Measurements from ENCODE around the gene PLIN1.

DNA sequence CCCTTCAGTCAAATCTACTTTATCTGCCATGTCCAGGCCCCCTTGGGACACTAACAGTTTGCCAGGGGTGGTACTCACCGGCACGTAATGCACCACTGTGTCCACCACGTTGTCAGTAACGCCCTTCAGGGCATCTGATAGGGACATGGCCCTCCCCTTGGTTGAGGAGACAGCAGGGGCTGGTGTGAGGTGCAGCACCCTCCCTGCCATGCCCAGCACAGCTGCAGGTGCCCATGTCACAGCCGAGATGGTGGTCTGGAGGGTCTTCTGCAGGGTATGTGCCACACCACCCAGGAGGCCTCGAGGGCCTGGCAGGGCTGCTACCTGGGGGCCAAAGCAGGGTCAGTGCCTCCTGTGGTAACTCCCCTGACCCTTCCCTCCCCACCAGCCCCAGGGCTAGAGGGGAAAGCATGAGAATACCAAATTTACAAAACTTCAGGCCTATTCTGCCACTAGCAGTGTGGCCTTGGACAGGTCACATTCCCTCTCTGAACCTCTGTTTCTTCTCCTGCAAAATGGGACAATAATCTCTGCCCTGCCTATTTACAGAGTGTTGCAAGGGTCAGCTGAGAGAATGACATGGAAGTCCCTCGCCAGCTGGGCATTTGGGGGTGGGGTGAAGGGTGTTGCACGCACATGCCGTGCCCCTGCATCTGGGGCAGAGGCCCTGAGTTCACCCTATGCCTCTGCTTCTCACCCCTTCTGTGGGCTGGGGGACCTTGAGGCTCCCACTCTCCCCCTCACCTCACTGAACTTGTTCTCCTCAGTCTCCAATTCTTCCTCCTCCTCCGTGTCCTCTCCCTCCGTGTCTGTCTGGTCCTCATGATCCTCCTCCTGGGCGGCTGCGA is 12.1 kb downstream of the PLIN1 start:
- TF ChIP-seq GATA2 (IDR thresholded peaks at IDR 0.05; ENCODE audit: low read depth, low read length), result no peak
- no peak for TF ChIP-seq GATA3 (IDR thresholded peaks at IDR 0.05; ENCODE audit: low read depth, low read length)

Data from SH-SY5Y (cell line).